CD8-positive, alpha-beta memory T cell (primary cell): ENCODE measurements around the gene MBTD1. TPM values are rescaled to one million over a fixed set of nuclear protein-coding genes. Genes with fewer than 3 reads are reported as not detected.

Experiments
- CTCF ChIA-PET: fragments of 350-600 bp; sonication (Branson Sonifier 250); formaldehyde crosslinking; loops from one replicate; lab custom pipeline; 2021; ENCODE audit warnings: antibody characterized with exemption; lab: Charles Lee
- POLR2A ChIA-PET: fragments of 350-600 bp; sonication (Branson Sonifier 250); formaldehyde crosslinking; loops from one replicate; lab custom pipeline; 2021; ENCODE audit warnings: antibody characterized with exemption; lab: Charles Lee
- DNase-seq, 5 donors: peaks; one replicate each; pipeline versions ENCODE4 v3.0.0 to v3.0.0-alpha.2; 2020 to 2022; ENCODE audit warnings: mixed read lengths in 1 of 5
- H3K27ac ChIP-seq: one replicate; pipeline ENCODE4 v1.7.0; 2013; ENCODE audit warnings: low read depth, mild to moderate bottlenecking, low read length, moderate library complexity
- H3K27me3 ChIP-seq: 2 replicates; pipeline ENCODE4 v1.7.0; 2013; ENCODE audit warnings: low read length, mild to moderate bottlenecking; ENCODE audit not compliant: insufficient read depth, poor library complexity, severe bottlenecking
- H3K36me3 ChIP-seq: 2 replicates; pipeline ENCODE4 v1.7.0; 2013; ENCODE audit warnings: mild to moderate bottlenecking, low read length, moderate library complexity; ENCODE audit not compliant: insufficient read depth
- H3K4me1 ChIP-seq: 2 replicates; pipeline ENCODE4 v1.7.0; 2013; ENCODE audit warnings: mild to moderate bottlenecking, low read length, moderate library complexity; ENCODE audit not compliant: insufficient read depth
- H3K4me3 ChIP-seq: 2 replicates; pipeline ENCODE4 v1.7.0; 2013; ENCODE audit warnings: mild to moderate bottlenecking, low read length
- H3K9me3 ChIP-seq: 2 replicates; pipeline ENCODE4 v1.7.0; 2013; ENCODE audit warnings: mild to moderate bottlenecking, low read length
- H3K27ac Mint-ChIP-seq, 8 donors: one replicate each; pipeline ENCODE4 v1.8.0; 2020 to 2021; ENCODE audit warnings: mixed read lengths in 8 of 8, mild to moderate bottlenecking in 6 of 8, inconsistent platforms in 3 of 8, moderate library complexity in 3 of 8
- H3K27me3 Mint-ChIP-seq, 2 donors: one replicate each; pipeline ENCODE4 v1.8.0; 2020 to 2021; ENCODE audit warnings: mixed read lengths in 2 of 2, mild to moderate bottlenecking in 1 of 2, moderate library complexity in 1 of 2
- H3K36me3 Mint-ChIP-seq, 3 donors: one replicate each; pipeline ENCODE4 v1.8.0; 2020 to 2021; ENCODE audit warnings: mixed read lengths in 3 of 3, inconsistent platforms in 1 of 3, mild to moderate bottlenecking in 1 of 3
- H3K4me1 Mint-ChIP-seq, 3 donors: one replicate each; pipeline ENCODE4 v1.8.0; 2020 to 2021; ENCODE audit warnings: mixed read lengths in 3 of 3, inconsistent platforms in 1 of 3, mild to moderate bottlenecking in 1 of 3
- H3K4me3 Mint-ChIP-seq, 7 donors: one replicate each; pipeline ENCODE4 v1.8.0; 2020 to 2021; ENCODE audit warnings: mixed read lengths in 7 of 7, mild to moderate bottlenecking in 6 of 7, moderate library complexity in 4 of 7, inconsistent platforms in 2 of 7
- H3K9me3 Mint-ChIP-seq, 5 donors: one replicate each; pipeline ENCODE4 v1.8.0; 2020 to 2022; ENCODE audit warnings: mixed read lengths in 5 of 5, mild to moderate bottlenecking in 3 of 5, moderate library complexity in 2 of 5, inconsistent platforms in 1 of 5
- polyA plus RNA-seq: library from polyadenylated mRNA; unstranded; fragments of 300-500 nt; fragmentation: Illumina TruSeq; gene quantifications from one replicate; pipeline ENCODE4 v1.2.3, GENCODE V29; 2021
- total RNA-seq, 2 experiments: library from RNA; stranded (reverse); gene quantifications; one replicate each; pipeline ENCODE4 v1.2.3, GENCODE V29; 2021

Gene MBTD1
- total and polyA plus RNA-seq, 3 experiments from 2014 or later = 3.3 to 9.0 (median 8.8) TPM

DNA sequence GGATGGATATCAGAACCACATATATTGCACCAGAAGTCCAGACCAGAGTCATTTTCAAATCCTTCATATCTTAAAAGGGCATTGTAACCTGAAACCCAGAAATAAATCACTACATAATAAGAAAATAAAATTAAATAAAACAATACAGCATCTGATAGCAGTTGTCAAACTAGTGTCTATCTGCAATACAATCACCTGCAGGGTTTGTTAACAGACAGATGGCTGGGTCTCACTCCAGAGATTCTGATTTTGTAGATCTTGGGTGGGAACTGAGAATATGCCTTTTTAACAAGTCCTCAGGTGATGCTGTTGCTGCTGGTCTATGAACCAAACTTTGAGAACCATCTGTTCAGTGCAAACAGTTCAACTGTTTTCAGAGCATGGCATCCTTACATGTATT lies 56.0 kb downstream of the MBTD1 start:
- Mint-ChIP-seq H3K27me3 (no peaks in the 10 kb centered on the region), H3K4me3 (no peak overlapping the region), H3K9me3 (no peaks in the 10 kb centered on the region), H3K36me3 (peaks cover 0 to 72% (median 18%) of the 10 kb centered on the region in 3 donors), H3K4me1 (peaks cover 0 to 13% (median 5%) of the 10 kb centered on the region in 3 donors), H3K27ac (no peak overlapping the region)
- peaks cover 13% of the 10 kb centered on the region for H3K36me3 ChIP-seq
- H3K9me3 ChIP-seq = no peaks in the 10 kb centered on the region
- H3K27me3 ChIP-seq = no peaks in the 10 kb centered on the region
- H3K4me3 ChIP-seq = no peak overlapping the region
- no peak for DNase-seq
- no peak overlapping the region for H3K27ac ChIP-seq
- POLR2A ChIA-PET = no interaction called here
- CTCF ChIA-PET = no interaction called here
- H3K4me1 ChIP-seq = no peaks in the 10 kb centered on the region

DNA sequence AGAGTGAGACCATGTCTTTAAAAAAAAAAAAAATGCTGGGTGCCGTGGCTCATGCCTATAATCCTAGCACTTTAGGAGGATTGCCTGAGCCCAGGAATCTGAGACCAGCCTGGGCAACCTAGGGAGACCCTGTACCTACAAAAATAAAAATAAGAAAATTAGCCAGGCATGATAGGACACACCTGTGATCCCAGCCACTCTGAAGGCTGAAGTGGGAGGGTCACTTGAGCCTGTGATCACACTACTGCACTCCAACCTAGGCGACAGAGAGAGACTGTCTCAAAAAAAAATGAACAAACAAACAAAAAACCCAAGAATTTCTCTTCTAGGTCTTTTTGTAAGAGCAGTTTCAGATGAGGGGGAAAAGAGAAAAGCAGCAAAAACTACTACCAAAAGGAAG lies 59.0 kb downstream of the MBTD1 start:
- H3K4me1 ChIP-seq = no peaks in the 10 kb centered on the region
- DNase-seq = no peak
- peaks cover 20% of the 10 kb centered on the region for H3K36me3 ChIP-seq
- H3K4me1 Mint-ChIP-seq = peaks cover 0 to 6% (median 5%) of the 10 kb centered on the region in 3 donors
- H3K27ac Mint-ChIP-seq = peak overlapping the region in 4 of 8 donors; percentile 5 to 85 (median 70)
- ChIA-PET CTCF (no interaction called here), POLR2A (no interaction called here)
- H3K36me3 Mint-ChIP-seq = peaks cover 0 to 69% (median 20%) of the 10 kb centered on the region in 3 donors
- no peak overlapping the region for H3K4me3 ChIP-seq
- H3K9me3 Mint-ChIP-seq = no peaks in the 10 kb centered on the region
- H3K27ac ChIP-seq = no peak overlapping the region
- H3K27me3 ChIP-seq = no peaks in the 10 kb centered on the region
- no peak overlapping the region for H3K4me3 Mint-ChIP-seq
- no peaks in the 10 kb centered on the region for H3K27me3 Mint-ChIP-seq
- no peaks in the 10 kb centered on the region for H3K9me3 ChIP-seq

- no peaks in the 10 kb centered on the region for H3K4me1 ChIP-seq
- Mint-ChIP-seq H3K4me1 (peaks cover 0 to 6% (median 5%) of the 10 kb centered on the region in 3 donors), H3K27ac (peak overlapping the region in 3 of 8 donors; percentile 33 to 85 (median 76)), H3K4me3 (no peak overlapping the region), H3K9me3 (no peaks in the 10 kb centered on the region), H3K36me3 (peaks cover 0 to 70% (median 18%) of the 10 kb centered on the region in 3 donors), H3K27me3 (no peaks in the 10 kb centered on the region)
- no peaks in the 10 kb centered on the region for H3K9me3 ChIP-seq
- H3K36me3 ChIP-seq = peaks cover 20% of the 10 kb centered on the region
- peak in 1 of 5 donors; percentile 5 for DNase-seq
- no peak overlapping the region for H3K4me3 ChIP-seq
- POLR2A ChIA-PET = interaction anchor here (0.6 to 0.7 kb wide), 3 partner anchors 33 to 480 kb away, joined by 3 to 8 read pairs (median 5); no protein-coding TSS in a partner anchor
- CTCF ChIA-PET = no interaction called here
- no peaks in the 10 kb centered on the region for H3K27me3 ChIP-seq
- no peak overlapping the region for H3K27ac ChIP-seq
Measured at GRCh38 chr17:51200295-51200694, 59.6 kb downstream of the MBTD1 start.

DNA sequence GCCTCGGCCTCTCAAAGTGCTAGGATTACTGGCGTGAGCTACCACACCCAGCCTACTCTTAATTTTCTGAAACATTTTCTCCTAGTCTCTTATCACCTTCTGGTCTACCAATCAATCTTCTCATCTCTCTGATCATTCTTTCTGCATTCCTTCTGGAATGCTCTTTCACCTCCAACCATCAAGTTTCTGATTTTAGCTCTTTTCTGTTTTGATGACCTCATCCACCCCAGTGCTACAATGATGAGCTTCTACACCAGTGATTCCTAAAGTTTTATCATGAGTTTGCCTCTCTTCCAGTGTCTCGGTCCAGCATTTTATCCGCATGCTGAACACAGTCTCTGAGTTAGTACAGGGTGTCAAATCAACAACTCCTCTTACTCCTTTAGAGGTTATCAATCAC lies 62.1 kb downstream of the MBTD1 start:
- peak overlapping the region in 5 of 8 donors; percentile 6 to 87 (median 32) for H3K27ac Mint-ChIP-seq
- Histone ChIP-seq H3K36me3 (peaks cover 30% of the 10 kb centered on the region), H3K27ac (no peak overlapping the region), H3K4me3 (no peak overlapping the region), H3K27me3 (no peaks in the 10 kb centered on the region), H3K4me1 (no peaks in the 10 kb centered on the region), H3K9me3 (no peaks in the 10 kb centered on the region)
- ChIA-PET CTCF (no interaction called here), POLR2A (no interaction called here)
- peaks cover 0 to 6% (median 5%) of the 10 kb centered on the region in 3 donors for H3K4me1 Mint-ChIP-seq
- no peak overlapping the region for H3K4me3 Mint-ChIP-seq
- H3K36me3 Mint-ChIP-seq = peaks cover 0 to 76% (median 16%) of the 10 kb centered on the region in 3 donors
- DNase-seq = no peak
- H3K9me3 Mint-ChIP-seq = no peaks in the 10 kb centered on the region
- H3K27me3 Mint-ChIP-seq = no peaks in the 10 kb centered on the region

DNA sequence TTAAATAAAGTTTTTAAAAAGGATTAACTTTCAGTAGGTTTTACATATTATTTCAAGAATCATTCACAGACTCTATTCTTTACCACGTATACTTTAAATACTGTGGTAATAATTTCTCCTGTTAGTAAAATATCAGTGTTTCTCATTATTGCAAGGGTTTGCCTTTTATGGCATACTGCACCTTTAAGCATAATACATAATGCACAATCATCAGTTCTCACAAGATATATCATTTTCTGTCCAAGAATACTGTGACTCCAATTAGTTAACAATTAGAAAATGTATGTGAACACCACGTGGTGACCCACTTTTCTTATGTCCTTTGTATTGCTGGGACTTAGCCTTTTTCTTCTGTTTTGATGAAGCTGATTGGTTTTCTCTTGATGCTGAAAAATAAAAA lies 68.0 kb downstream of the MBTD1 start:
- no peaks in the 10 kb centered on the region for H3K4me1 Mint-ChIP-seq
- no peak overlapping the region for H3K27ac ChIP-seq
- no peak overlapping the region for H3K4me3 ChIP-seq
- CTCF ChIA-PET = no interaction called here
- POLR2A ChIA-PET = no interaction called here
- no peak overlapping the region for H3K4me3 Mint-ChIP-seq
- peaks cover 0 to 70% (median 14%) of the 10 kb centered on the region in 3 donors for H3K36me3 Mint-ChIP-seq
- peaks cover 24% of the 10 kb centered on the region for H3K36me3 ChIP-seq
- no peaks in the 10 kb centered on the region for H3K27me3 ChIP-seq
- H3K9me3 ChIP-seq = no peaks in the 10 kb centered on the region
- DNase-seq = no peak
- no peaks in the 10 kb centered on the region for H3K27me3 Mint-ChIP-seq
- no peak overlapping the region for H3K27ac Mint-ChIP-seq
- no peaks in the 10 kb centered on the region for H3K9me3 Mint-ChIP-seq
- H3K4me1 ChIP-seq = no peaks in the 10 kb centered on the region

GRCh38 chr17:51189628-51190027 lies 70.2 kb downstream of the MBTD1 start:
- no peak for DNase-seq
- Mint-ChIP-seq H3K27ac (peak overlapping the region in 6 of 8 donors; percentile 30 to 82 (median 58)), H3K9me3 (no peaks in the 10 kb centered on the region), H3K4me1 (peaks cover 0 to 4% (median 0%) of the 10 kb centered on the region in 3 donors), H3K36me3 (peaks cover 0 to 74% (median 18%) of the 10 kb centered on the region in 3 donors), H3K4me3 (no peak overlapping the region), H3K27me3 (no peaks in the 10 kb centered on the region)
- no peaks in the 10 kb centered on the region for H3K4me1 ChIP-seq
- ChIA-PET POLR2A (no interaction called here), CTCF (no interaction called here)
- peaks cover 24% of the 10 kb centered on the region for H3K36me3 ChIP-seq
- H3K9me3 ChIP-seq = no peaks in the 10 kb centered on the region
- H3K27ac ChIP-seq = no peak overlapping the region
- H3K4me3 ChIP-seq = no peak overlapping the region
- H3K27me3 ChIP-seq = no peaks in the 10 kb centered on the region

DNA sequence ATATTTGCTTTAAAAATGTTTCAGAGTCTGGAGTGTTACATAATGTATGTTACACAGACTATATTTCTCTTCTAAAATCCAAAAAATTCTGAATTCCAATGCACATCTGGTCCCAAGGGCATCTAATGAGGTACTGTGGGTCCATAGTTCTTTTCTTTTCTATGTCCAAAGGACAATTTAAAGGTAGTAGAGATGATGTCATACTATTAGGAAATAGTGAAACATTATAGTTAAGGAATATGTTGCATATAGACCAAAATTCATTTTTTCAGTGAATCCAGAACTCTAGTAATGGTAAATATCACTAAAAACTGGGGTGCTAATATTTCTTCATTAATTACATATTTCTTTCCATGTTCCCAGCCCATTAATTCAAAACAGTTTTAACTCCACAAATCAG lies 70.7 kb downstream of the MBTD1 start:
- peak overlapping the region in 3 of 8 donors; percentile 32 to 82 (median 67) for H3K27ac Mint-ChIP-seq
- H3K36me3 Mint-ChIP-seq = peaks cover 0 to 76% (median 18%) of the 10 kb centered on the region in 3 donors
- ChIA-PET CTCF (no interaction called here), POLR2A (no interaction called here)
- H3K27me3 Mint-ChIP-seq = no peaks in the 10 kb centered on the region
- no peaks in the 10 kb centered on the region for H3K9me3 Mint-ChIP-seq
- no peaks in the 10 kb centered on the region for H3K4me1 ChIP-seq
- H3K27ac ChIP-seq = no peak overlapping the region
- peaks cover 0 to 4% (median 0%) of the 10 kb centered on the region in 3 donors for H3K4me1 Mint-ChIP-seq
- peaks cover 23% of the 10 kb centered on the region for H3K36me3 ChIP-seq
- no peaks in the 10 kb centered on the region for H3K27me3 ChIP-seq
- DNase-seq = no peak
- no peak overlapping the region for H3K4me3 ChIP-seq
- no peaks in the 10 kb centered on the region for H3K9me3 ChIP-seq
- H3K4me3 Mint-ChIP-seq = no peak overlapping the region

- CTCF ChIA-PET = no interaction called here
Measured at GRCh38 chr17:51188271-51188833, 71.5 kb downstream of the MBTD1 start.

More at GRCh38 chr17:51188271-51188833, 71.5 kb downstream of the MBTD1 start:
- H3K9me3 Mint-ChIP-seq = no peaks in the 10 kb centered on the region
- Histone ChIP-seq H3K27ac (no peak overlapping the region), H3K4me1 (no peaks in the 10 kb centered on the region), H3K36me3 (peaks cover 15% of the 10 kb centered on the region), H3K9me3 (no peaks in the 10 kb centered on the region), H3K4me3 (no peak overlapping the region), H3K27me3 (no peaks in the 10 kb centered on the region)
- H3K4me3 Mint-ChIP-seq = no peak overlapping the region
- POLR2A ChIA-PET = no interaction called here
- peak overlapping the region in 1 of 8 donors; percentile 81 for H3K27ac Mint-ChIP-seq
- DNase-seq = no peak
- no peaks in the 10 kb centered on the region for H3K27me3 Mint-ChIP-seq
- peaks cover 0 to 75% (median 15%) of the 10 kb centered on the region in 3 donors for H3K36me3 Mint-ChIP-seq
- peaks cover 0 to 4% (median 0%) of the 10 kb centered on the region in 3 donors for H3K4me1 Mint-ChIP-seq
